Measurements from ENCODE around the gene RNF208.

Gene RNF208

DNA sequence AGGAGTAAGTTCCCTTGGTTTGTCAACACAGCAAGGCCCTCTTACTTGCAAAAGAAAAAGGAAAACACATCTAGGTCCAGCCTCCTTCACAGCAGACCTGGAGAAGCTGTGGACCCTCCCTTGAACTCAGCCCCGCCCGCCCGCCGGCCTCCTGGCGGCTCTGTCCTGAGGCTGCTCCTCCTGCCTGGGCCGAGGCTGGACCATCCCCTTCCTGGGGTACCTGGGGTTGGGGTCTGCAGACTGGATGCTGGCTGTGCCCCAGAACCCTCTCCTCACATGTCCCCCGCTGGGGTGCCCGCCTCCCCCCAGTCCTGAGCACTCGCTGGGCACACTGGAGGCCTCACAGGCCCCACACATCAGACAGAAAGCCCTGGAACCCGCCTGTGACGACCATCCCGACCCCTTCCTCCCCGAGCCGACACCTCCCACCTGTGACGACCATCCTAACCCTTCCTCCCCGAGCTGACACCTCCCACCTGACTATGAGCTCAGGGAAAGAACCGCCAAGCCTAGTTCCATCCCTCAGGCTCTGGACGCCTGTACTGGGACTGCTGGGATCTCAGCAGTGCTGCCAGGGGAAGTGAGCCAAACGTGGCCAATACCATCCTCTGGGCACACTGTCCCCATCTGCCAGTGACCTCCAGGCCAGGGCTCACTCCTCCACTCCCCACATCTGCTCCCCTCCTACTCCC, 43.0 kb downstream of the RNF208 start:
- no peak overlapping the region for H3K9ac ChIP-seq (ENCODE audit: low read depth, low read length, poor library complexity, severe bottlenecking)
- H3K9me3 ChIP-seq (ENCODE audit: insufficient read depth, low read depth, low read length): no peaks in the 10 kb centered on the region
- H3F3A ChIP-seq (ENCODE audit: low read depth): no peaks in the 10 kb centered on the region
- no peaks in the 10 kb centered on the region for H3K27me3 ChIP-seq (ENCODE audit: insufficient read depth, low read length, poor library complexity, severe bottlenecking)
- H3K4me1 ChIP-seq (ENCODE audit: insufficient read depth, low read length, poor library complexity, severe bottlenecking): no peaks in the 10 kb centered on the region
- no peak overlapping the region for H3K4me2 ChIP-seq (ENCODE audit: low read depth, low read length, poor library complexity, severe bottlenecking)
- H3K4me3 ChIP-seq (ENCODE audit: low read length, poor library complexity, severe bottlenecking): no peak overlapping the region
- H3K79me2 ChIP-seq (ENCODE audit: insufficient read depth, low read length): no peaks in the 10 kb centered on the region
- peaks cover 23% of the 10 kb centered on the region; the same call in 1 of the 2 replicates for H3K36me3 ChIP-seq (ENCODE audit: insufficient read depth, low read length)
- H3K9me2 ChIP-seq (replicated peaks; ENCODE audit: low read depth, low read length): no peaks in the 10 kb centered on the region
- no peaks in the 10 kb centered on the region for H4K20me1 ChIP-seq (ENCODE audit: insufficient read depth, low read length, poor library complexity, severe bottlenecking)
- TF ChIP-seq EZH2phosphoT487 (IDR thresholded peaks at IDR 0.05; ENCODE audit: borderline replicate concordance): no peak
- TF ChIP-seq, protein P1, sequence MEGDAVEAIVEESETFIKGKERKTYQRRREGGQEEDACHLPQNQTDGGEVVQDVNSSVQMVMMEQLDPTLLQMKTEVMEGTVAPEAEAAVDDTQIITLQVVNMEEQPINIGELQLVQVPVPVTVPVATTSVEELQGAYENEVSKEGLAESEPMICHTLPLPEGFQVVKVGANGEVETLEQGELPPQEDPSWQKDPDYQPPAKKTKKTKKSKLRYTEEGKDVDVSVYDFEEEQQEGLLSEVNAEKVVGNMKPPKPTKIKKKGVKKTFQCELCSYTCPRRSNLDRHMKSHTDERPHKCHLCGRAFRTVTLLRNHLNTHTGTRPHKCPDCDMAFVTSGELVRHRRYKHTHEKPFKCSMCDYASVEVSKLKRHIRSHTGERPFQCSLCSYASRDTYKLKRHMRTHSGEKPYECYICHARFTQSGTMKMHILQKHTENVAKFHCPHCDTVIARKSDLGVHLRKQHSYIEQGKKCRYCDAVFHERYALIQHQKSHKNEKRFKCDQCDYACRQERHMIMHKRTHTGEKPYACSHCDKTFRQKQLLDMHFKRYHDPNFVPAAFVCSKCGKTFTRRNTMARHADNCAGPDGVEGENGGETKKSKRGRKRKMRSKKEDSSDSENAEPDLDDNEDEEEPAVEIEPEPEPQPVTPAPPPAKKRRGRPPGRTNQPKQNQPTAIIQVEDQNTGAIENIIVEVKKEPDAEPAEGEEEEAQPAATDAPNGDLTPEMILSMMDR (conservative IDR thresholded peaks at IDR 0.05; ENCODE audit: low read length): no peak
- H2AFZ ChIP-seq (ENCODE audit: low read length): no peak overlapping the region

DNA sequence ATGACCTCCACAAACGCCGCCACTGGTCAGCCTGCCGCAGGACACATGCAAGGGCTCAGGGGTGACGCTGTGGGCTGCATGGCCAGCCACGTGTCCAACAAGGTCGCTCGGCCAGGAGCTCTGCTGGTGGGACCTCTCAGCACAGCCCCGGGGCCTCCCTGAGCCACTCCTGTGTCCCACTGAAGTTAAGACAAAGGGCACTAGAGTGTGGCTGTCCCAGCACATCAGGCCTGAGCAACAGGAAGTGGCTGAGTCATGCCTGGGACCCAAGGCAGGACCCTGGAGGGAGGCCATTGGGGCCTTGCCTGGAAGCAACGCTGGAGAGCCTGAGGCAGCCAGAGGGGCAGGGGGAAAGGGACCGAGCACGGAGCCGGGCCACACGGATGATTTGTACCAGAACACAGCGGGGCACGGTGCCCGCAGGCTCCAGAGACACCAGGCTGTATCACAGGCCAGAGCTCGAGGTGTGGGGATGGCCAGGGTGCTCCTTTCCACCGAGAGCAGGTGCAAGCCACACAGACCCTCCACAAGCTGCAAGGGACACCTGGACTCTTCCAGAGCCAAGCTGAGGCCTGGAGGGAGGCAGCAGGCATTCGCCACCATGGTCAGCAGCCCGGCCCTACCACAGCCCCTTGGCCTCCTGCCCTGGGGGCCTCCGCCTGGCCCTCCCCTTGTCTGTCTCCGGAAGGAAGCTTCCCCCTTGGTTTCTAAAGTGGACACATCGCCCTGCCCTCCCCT, 43.7 kb downstream of the RNF208 start:
- H3K36me3 ChIP-seq (ENCODE audit: insufficient read depth, low read length): peaks cover 21% of the 10 kb centered on the region; the same call in 1 of the 2 replicates

DNA sequence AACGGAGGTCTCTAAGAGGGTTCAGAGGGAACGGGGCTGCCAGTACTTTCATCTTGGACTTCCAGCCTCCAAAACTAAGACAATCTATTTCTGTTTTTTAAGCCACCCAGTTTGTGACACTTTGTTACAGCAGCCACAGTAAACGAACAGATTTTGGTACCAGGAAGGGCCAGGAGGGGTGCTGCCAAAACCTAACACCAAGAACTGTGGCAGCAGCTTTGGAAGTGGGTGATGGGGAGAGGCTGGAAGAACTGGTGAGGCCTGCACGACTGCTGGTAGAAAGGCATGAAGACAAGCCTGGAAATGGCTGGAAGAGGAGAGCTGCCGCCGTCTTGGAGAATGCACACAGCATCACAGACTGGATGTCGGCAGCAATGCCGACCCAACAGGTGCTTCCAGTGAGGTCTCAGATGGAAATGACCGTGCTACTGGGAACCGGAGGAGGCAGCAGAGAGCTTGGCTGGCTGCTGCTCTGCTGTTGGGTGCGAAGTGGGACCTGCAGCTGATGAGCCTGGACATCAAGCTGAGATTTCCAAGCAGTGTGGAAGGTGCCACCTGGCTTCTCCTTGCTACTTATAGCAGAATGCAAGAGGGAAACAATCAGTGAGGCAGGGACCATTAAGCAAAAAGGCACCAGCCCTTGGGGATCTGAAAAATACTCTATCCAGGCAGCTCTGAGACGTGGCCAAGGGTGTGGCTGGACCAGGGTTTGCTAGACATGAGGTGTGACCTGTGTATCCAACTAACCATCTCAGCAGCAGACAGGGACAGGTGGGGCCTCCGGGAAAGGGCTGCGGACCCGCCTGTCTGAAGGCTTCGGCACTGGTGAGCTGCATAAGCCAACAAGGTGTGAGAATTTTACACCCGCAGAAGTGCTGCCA, 45.5 kb downstream of the RNF208 start:
- Histone ChIP-seq H4K20me1 (ENCODE audit: insufficient read depth, low read length, poor library complexity, severe bottlenecking) (no peaks in the 10 kb centered on the region), H3K9me2 (replicated peaks; ENCODE audit: low read depth, low read length) (no peaks in the 10 kb centered on the region), H3K4me1 (ENCODE audit: insufficient read depth, low read length, poor library complexity, severe bottlenecking) (no peaks in the 10 kb centered on the region), H3K9ac (ENCODE audit: low read depth, low read length, poor library complexity, severe bottlenecking) (no peak overlapping the region), H3K9me3 (ENCODE audit: insufficient read depth, low read depth, low read length) (no peaks in the 10 kb centered on the region), H3K79me2 (ENCODE audit: insufficient read depth, low read length) (no peaks in the 10 kb centered on the region), H3K36me3 (ENCODE audit: insufficient read depth, low read length) (peaks cover 15% of the 10 kb centered on the region; the same call in 1 of the 2 replicates), H3K4me3 (ENCODE audit: low read length, poor library complexity, severe bottlenecking) (no peak overlapping the region), H3K27me3 (ENCODE audit: insufficient read depth, low read length, poor library complexity, severe bottlenecking) (no peaks in the 10 kb centered on the region), H3F3A (ENCODE audit: low read depth) (no peaks in the 10 kb centered on the region), H3K4me2 (ENCODE audit: low read depth, low read length, poor library complexity, severe bottlenecking) (no peak overlapping the region), H2AFZ (ENCODE audit: low read length) (no peak overlapping the region)
- TF ChIP-seq, protein P1 (conservative IDR thresholded peaks at IDR 0.05; ENCODE audit: low read length): no peak
- no peak for TF ChIP-seq EZH2phosphoT487 (IDR thresholded peaks at IDR 0.05; ENCODE audit: borderline replicate concordance)

More for the DNA sequence above, 43.7 kb downstream of the RNF208 start:
- Histone ChIP-seq H3F3A (ENCODE audit: low read depth) (no peaks in the 10 kb centered on the region), H3K9me2 (replicated peaks; ENCODE audit: low read depth, low read length) (no peaks in the 10 kb centered on the region), H3K4me2 (ENCODE audit: low read depth, low read length, poor library complexity, severe bottlenecking) (no peak overlapping the region), H3K9ac (ENCODE audit: low read depth, low read length, poor library complexity, severe bottlenecking) (no peak overlapping the region), H3K27me3 (ENCODE audit: insufficient read depth, low read length, poor library complexity, severe bottlenecking) (no peaks in the 10 kb centered on the region), H3K4me3 (ENCODE audit: low read length, poor library complexity, severe bottlenecking) (no peak overlapping the region), H3K9me3 (ENCODE audit: insufficient read depth, low read depth, low read length) (no peaks in the 10 kb centered on the region), H2AFZ (ENCODE audit: low read length) (no peak overlapping the region), H4K20me1 (ENCODE audit: insufficient read depth, low read length, poor library complexity, severe bottlenecking) (no peaks in the 10 kb centered on the region), H3K79me2 (ENCODE audit: insufficient read depth, low read length) (no peaks in the 10 kb centered on the region), H3K4me1 (ENCODE audit: insufficient read depth, low read length, poor library complexity, severe bottlenecking) (no peaks in the 10 kb centered on the region)
- TF ChIP-seq EZH2phosphoT487 (IDR thresholded peaks at IDR 0.05; ENCODE audit: borderline replicate concordance): no peak
- TF ChIP-seq, protein P1 (conservative IDR thresholded peaks at IDR 0.05; ENCODE audit: low read length): no peak
